ENCODE measurements around the gene USP10. TPM values are rescaled to one million over a fixed set of nuclear protein-coding genes. Genes with fewer than 3 reads are reported as not detected.

USP10 gene
- total and polyA plus RNA-seq, 2 donors (not counting 3 experiments of a cell fraction or from before 2014, with no cell fraction given) = 84.0 to 115 TPM

GRCh38 chr16:84786605-84787262 is 86.9 kb downstream of the USP10 start:
- dilution Hi-C loops (cut with MboI; ENCODE audit: extremely low pct_ligation_motif_present, low sequenced_read_pairs) = no loop called here
- no peak overlapping the region for H3K27ac ChIP-seq (ENCODE audit: insufficient read depth, low read depth, low read length)
- no peak for FAIRE-seq
- no peaks in the 10 kb centered on the region for H3K79me2 ChIP-seq (ENCODE audit: control insufficient read depth, insufficient read depth, low read length)
- H3K4me3 ChIP-seq (replicated peaks in 1 of 3; ENCODE audit: insufficient read depth in 1 of 3, low read depth in 1 of 3, low read length in 3 of 3) = no peak overlapping the region
- H2AFZ ChIP-seq (ENCODE audit: low read depth, low read length) = no peak overlapping the region
- no peak overlapping the region for H3K9ac ChIP-seq (replicated peaks; ENCODE audit: extremely low read depth, insufficient read depth, low read length)
- TF ChIP-seq MAX (IDR thresholded peaks at IDR 0.05; ENCODE audit: insufficient read depth, insufficient read length) (no peak), CTCF (IDR thresholded peaks at IDR 0.05; ENCODE audit: extremely low read depth in 1 of 2, insufficient read depth in 1 of 2, low read depth in 1 of 2, low read length in 2 of 2) (no peak), FOS (IDR thresholded peaks at IDR 0.05; ENCODE audit: borderline replicate concordance, insufficient read depth, low read length) (no peak), POLR2A (IDR thresholded peaks at IDR 0.05; ENCODE audit: low read depth, low read length) (no peak), JUN (IDR thresholded peaks at IDR 0.05; ENCODE audit: borderline replicate concordance, insufficient read depth, insufficient read length, low read depth) (no peak), MYC (IDR thresholded peaks at IDR 0.05; ENCODE audit: low read depth, low read length) (no peak), GATA2 (IDR thresholded peaks at IDR 0.05; ENCODE audit: insufficient read depth, insufficient read length, low read depth, low read length) (no peak), EZH2 (IDR thresholded peaks at IDR 0.05; ENCODE audit: borderline replicate concordance, low read depth, low read length, severe bottlenecking) (no peak), POLR2AphosphoS5 (IDR thresholded peaks at IDR 0.05; ENCODE audit: insufficient read depth, low read depth, low read length) (no peak)
- no peaks in the 10 kb centered on the region for H3K9me3 ChIP-seq (replicated peaks; ENCODE audit: control insufficient read depth, insufficient read depth, low read length)
- no peak overlapping the region for H3K4me2 ChIP-seq (ENCODE audit: insufficient read depth, low read length)
- no TSS peak for BruUV-seq (replicated peaks)
- CTCF ChIA-PET = interaction anchor here (1.0 to 1.3 kb wide), 2 partner anchors 13 to 184 kb away, joined by 3 to 4 read pairs; no protein-coding TSS in a partner anchor
- H3K9me1 ChIP-seq (replicated peaks; ENCODE audit: control insufficient read depth, extremely low read depth, insufficient read depth, low read length) = no peaks in the 10 kb centered on the region
- no peaks in the 10 kb centered on the region for H3K27me3 ChIP-seq (ENCODE audit: control insufficient read depth in 2 of 2, insufficient read depth in 2 of 2, low read length in 2 of 2)
- DNase-seq (ENCODE audit: low read depth, low spot score) = no peak
- H4K20me1 ChIP-seq (replicated peaks; ENCODE audit: control insufficient read depth, extremely low read depth, insufficient read depth, low read length) = no peaks in the 10 kb centered on the region
- no peaks in the 10 kb centered on the region for H3K4me1 ChIP-seq (ENCODE audit: control insufficient read depth, extremely low read depth, insufficient read depth, low read length)
- POLR2A ChIA-PET = no interaction called here
- no peaks in the 10 kb centered on the region for H3K36me3 ChIP-seq (ENCODE audit: control insufficient read depth in 2 of 2, extremely low read depth in 1 of 2, insufficient read depth in 2 of 2, low read length in 2 of 2)
- intact Hi-C loops (cut with micrococcal nuclease) = no loop called here

Data from endothelial cell of umbilical vein (primary cell).